Retinal pigment epithelial cell (primary cell): Measurements from ENCODE around the gene OR52N4.
A peak's percentile ranks its signal among the peaks of the same experiment; 100 is the strongest.
"Not testable (repeated sequence)": the region's sequence is repeated elsewhere in the genome, so short reads cannot be mapped to it uniquely, and the experiment has no call there.

Experiments used
- DNase-seq: peaks from one replicate; pipeline ENCODE4 v3.0.0-alpha.2; 2010; ENCODE audit warnings: low read depth
- H3K4me3 ChIP-seq: 2 replicates; pipeline ENCODE4 v1.5.1; 2011; ENCODE audit warnings: mild to moderate bottlenecking, low read length, control low read depth, moderate library complexity
- TF ChIP-seq, protein P1 (sequence below): conservative IDR thresholded peaks from 2 replicates; pipeline ENCODE4 v1.5.1; 2011; ENCODE audit warnings: low read depth, low read length, control low read depth, inconsistent platforms

OR52N4 gene

DNA sequence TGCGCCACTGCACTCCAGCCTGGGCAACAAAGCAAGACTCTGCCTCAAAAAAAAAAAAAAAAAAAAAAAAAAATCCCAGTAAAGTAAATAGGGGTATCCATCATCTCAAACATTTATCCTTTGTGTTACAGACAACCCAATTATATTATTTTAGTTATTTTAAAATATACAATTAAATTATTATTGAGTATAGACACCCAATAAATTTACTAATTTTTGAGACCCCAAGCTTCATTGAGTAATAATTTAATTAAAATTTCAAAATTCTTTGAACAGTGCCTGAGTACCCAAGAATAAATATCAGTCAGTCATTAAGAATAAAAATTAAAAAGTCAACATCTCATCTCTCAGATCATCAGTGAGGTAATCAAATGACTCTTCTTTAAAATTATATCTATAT, at the start of gene OR52N4:
OR52N4 (plus strand) TSS at position 301 of the 400 bp plus-strand sequence. CDS start 498 bp downstream, outside the sequence.
- TF ChIP-seq, protein P1, sequence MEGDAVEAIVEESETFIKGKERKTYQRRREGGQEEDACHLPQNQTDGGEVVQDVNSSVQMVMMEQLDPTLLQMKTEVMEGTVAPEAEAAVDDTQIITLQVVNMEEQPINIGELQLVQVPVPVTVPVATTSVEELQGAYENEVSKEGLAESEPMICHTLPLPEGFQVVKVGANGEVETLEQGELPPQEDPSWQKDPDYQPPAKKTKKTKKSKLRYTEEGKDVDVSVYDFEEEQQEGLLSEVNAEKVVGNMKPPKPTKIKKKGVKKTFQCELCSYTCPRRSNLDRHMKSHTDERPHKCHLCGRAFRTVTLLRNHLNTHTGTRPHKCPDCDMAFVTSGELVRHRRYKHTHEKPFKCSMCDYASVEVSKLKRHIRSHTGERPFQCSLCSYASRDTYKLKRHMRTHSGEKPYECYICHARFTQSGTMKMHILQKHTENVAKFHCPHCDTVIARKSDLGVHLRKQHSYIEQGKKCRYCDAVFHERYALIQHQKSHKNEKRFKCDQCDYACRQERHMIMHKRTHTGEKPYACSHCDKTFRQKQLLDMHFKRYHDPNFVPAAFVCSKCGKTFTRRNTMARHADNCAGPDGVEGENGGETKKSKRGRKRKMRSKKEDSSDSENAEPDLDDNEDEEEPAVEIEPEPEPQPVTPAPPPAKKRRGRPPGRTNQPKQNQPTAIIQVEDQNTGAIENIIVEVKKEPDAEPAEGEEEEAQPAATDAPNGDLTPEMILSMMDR = no peak
- H3K4me3 ChIP-seq = no peak within 1 kb of the TSS
- DNase-seq = no peak

DNA sequence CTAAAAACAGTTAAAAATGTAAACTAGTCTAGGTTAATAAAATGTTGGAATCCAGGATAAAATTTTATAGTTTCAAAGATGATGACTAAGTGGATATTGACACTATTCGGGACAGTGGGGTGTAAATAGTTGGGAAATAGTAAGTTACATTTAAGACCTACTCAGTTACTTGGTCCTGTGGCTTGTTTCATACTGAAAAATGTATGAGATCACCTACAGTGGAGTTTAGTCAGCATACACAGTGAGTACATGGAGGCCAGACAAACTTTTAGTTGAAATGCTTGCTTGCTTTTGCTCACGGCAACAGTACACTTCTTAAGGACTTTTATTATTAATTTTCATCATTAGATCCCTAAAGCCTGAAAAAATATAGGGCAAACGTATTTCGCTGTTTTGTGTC, 48.4 kb upstream of the OR52N4 start:
- TF ChIP-seq, protein P1 = no peak
- no peak overlapping the region for H3K4me3 ChIP-seq
- DNase-seq = no peak

DNA sequence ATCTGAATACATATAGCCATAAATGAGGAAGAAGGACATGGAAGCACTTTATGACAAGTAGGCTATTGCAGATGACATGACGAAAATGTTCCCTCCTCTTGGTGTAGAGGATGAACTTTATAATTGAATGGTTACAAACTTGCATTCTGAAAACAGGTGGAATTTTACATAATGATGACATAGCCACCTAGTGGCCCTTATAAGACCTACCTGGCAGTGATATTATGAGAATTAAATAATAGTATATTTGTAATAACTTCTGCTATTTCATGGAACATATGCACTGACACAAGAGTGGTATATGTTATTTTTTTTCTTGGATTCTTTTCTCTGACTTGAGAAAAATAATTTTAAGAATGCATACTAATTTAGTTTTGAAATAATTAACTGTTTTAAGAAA, 41.5 kb upstream of the OR52N4 start:
- H3K4me3 ChIP-seq = no peak overlapping the region
- no peak for DNase-seq
- TF ChIP-seq, protein P1 = peak; percentile 55

DNA sequence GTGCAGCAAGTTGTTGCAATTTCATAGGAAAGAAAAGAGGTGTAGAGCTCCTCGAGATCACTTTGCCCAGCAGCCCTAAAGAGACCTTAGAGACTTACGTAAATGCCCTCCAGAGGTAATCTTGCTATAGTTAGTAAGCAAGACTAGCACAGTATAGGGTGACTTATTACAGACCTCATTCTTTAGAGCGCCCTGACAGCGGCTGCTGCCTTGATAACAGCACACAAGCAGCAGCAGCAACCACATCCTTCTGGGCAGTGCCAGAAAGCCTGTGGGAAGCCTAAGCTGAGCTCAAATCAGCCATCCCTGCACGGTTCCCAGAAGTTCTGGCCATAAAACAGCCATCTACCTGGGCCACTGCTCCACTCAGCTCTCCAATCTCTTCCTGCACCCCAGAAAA, 40.3 kb upstream of the OR52N4 start:
- DNase-seq = no peak
- no peak overlapping the region for H3K4me3 ChIP-seq
- TF ChIP-seq, protein P1 = no peak

DNA sequence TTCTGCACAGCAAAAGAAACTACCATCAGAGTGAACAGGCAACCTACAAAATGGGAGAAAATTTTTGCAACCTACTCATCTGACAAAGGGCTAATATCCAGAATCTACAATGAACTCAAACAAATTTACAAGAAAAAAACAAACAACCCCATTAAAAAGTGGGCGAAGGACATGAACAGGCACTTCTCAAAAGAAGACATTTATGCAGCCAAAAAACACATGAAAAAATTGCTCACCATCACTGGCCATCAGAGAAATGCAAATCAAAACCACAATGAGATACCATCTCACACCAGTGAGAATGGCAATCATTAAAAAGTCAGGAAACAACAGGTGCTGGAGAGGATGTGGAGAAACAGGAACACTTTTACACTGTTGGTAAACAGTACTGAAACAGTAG, 37.5 kb upstream of the OR52N4 start:
- not testable (repeated sequence) for H3K4me3 ChIP-seq, DNase-seq

DNA sequence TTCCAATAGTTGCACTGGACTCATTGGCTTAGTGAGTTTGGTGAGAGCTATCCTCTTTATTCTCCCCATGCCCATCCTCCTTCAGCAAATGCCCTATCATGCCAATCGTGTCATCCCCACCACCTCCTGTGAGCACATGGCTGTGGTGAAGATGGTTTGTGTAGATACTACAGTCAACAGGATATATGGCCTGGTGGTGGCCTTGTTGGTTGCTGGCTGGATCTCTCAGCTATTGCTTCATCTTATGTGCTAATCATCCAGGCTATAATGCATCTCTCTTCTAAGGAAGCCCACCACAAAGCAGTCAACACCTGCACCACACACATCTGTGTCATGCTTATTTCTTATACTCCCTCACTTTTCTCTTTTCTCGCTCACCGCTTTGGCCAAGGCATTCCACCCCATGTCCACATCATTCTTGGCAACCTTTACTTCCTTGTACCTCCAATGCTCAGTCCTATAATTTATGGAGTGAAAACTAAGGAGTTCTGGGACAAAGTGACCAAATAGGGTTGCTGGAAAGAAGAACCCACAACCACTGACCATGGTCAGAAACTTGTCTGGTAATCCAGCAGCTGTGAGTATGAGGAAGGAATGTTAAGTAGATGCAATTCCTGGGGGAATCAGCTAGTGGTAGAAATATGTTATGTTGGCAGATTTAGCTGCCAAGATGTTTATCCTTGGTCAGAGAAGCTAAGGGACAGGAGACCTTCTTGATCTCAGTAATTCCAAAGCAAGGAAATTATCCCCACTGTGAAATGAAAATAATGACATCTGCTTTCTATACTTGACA, 34.1 kb upstream of the OR52N4 start:
- H3K4me3 ChIP-seq = no peak overlapping the region
- TF ChIP-seq, protein P1 = no peak
- DNase-seq = no peak

DNA sequence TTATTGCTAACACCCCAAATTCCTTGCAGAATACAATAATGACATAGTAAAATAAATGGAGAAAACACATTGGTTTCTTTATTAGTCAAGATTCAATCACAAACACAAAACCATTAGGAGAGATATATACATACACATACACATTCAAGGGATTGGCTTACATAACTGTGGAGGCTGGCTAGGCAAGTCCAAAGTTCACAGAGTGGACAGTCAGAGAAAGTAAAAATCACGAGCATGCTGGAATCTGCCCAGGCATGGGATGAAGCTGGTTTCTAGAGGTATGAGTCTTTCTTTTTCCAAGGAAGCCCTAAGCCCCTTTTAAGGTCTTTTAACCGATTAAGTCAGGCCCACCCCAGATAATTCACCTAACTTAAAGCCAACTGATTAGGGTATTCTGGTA, 31.4 kb upstream of the OR52N4 start:
- H3K4me3 ChIP-seq = no peak overlapping the region
- no peak for DNase-seq
- TF ChIP-seq, protein P1 = no peak
